Liver (tissue), 3 donors: ENCODE measurements around the gene PDCL3.

Experiments used
- ATF3 ChIP-seq: IDR thresholded peaks from 2 replicates; pipeline ENCODE4 v1.6.1; 2016; ENCODE audit warnings: antibody characterized with exemption
- CTCF ChIP-seq: fragments of 150-350 bp; IDR thresholded peaks from 2 replicates; pipeline ENCODE4 v1.5.1; 2017; ENCODE audit warnings: improper control_type of control experiment, low read depth, low read length; ENCODE audit not compliant: missing input control
- GABPA ChIP-seq, 2 donors: IDR thresholded peaks in 1 of 2; conservative IDR thresholded peaks in 1 of 2; 2 replicates each; pipeline ENCODE4 v1.6.1; 2016; ENCODE audit warnings: antibody characterized with exemption in 2 of 2, mild to moderate bottlenecking in 1 of 2, moderate library complexity in 1 of 2
- RAD21 ChIP-seq, 2 donors: IDR thresholded peaks; 2 replicates each; pipeline ENCODE4 v1.6.1; 2016; ENCODE audit warnings: antibody characterized with exemption in 2 of 2, mild to moderate bottlenecking in 2 of 2
- TF ChIP-seq, protein P1 (sequence below): IDR thresholded peaks from 2 replicates; pipeline ENCODE4 v1.6.1; 2016; ENCODE audit warnings: antibody characterized with exemption, mild to moderate bottlenecking
- TF ChIP-seq, protein P2 (sequence below): IDR thresholded peaks from 2 replicates; pipeline ENCODE4 v1.6.1; 2016; ENCODE audit warnings: antibody characterized with exemption
- donor health status: healthy.
- donor health status: healthy.

- TF ChIP-seq CTCF (no peak), ATF3 (no peak), GABPA (IDR thresholded peaks at IDR 0.05 in 1 of 2, conservative IDR thresholded peaks at IDR 0.05 in 1 of 2) (no peak), RAD21 (IDR thresholded peaks at IDR 0.05) (no peak)
- TF ChIP-seq, protein P1, sequence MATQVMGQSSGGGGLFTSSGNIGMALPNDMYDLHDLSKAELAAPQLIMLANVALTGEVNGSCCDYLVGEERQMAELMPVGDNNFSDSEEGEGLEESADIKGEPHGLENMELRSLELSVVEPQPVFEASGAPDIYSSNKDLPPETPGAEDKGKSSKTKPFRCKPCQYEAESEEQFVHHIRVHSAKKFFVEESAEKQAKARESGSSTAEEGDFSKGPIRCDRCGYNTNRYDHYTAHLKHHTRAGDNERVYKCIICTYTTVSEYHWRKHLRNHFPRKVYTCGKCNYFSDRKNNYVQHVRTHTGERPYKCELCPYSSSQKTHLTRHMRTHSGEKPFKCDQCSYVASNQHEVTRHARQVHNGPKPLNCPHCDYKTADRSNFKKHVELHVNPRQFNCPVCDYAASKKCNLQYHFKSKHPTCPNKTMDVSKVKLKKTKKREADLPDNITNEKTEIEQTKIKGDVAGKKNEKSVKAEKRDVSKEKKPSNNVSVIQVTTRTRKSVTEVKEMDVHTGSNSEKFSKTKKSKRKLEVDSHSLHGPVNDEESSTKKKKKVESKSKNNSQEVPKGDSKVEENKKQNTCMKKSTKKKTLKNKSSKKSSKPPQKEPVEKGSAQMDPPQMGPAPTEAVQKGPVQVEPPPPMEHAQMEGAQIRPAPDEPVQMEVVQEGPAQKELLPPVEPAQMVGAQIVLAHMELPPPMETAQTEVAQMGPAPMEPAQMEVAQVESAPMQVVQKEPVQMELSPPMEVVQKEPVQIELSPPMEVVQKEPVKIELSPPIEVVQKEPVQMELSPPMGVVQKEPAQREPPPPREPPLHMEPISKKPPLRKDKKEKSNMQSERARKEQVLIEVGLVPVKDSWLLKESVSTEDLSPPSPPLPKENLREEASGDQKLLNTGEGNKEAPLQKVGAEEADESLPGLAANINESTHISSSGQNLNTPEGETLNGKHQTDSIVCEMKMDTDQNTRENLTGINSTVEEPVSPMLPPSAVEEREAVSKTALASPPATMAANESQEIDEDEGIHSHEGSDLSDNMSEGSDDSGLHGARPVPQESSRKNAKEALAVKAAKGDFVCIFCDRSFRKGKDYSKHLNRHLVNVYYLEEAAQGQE, result no peak
- TF ChIP-seq, protein P2, sequence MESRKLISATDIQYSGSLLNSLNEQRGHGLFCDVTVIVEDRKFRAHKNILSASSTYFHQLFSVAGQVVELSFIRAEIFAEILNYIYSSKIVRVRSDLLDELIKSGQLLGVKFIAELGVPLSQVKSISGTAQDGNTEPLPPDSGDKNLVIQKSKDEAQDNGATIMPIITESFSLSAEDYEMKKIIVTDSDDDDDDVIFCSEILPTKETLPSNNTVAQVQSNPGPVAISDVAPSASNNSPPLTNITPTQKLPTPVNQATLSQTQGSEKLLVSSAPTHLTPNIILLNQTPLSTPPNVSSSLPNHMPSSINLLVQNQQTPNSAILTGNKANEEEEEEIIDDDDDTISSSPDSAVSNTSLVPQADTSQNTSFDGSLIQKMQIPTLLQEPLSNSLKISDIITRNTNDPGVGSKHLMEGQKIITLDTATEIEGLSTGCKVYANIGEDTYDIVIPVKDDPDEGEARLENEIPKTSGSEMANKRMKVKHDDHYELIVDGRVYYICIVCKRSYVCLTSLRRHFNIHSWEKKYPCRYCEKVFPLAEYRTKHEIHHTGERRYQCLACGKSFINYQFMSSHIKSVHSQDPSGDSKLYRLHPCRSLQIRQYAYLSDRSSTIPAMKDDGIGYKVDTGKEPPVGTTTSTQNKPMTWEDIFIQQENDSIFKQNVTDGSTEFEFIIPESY, result no peak
These were observed 15.0 kb downstream of the PDCL3 start for GRCh38 chr2:100577777-100578176.
